H1 (cell line): Measurements from ENCODE around the gene ZNF814.

Source experiments
- BCL11A ChIP-seq, 2 experiments: IDR thresholded peaks; one replicate each; pipeline ENCODE4 v1.6.1; 2011; ENCODE audit warnings: low read depth in 2 of 2, low read length in 2 of 2, mild to moderate bottlenecking in 2 of 2
- CBX5 ChIP-seq: fragments of 300-800, 300-1000 bp; sonication (generic); IDR thresholded peaks from 2 replicates; pipeline ENCODE4 v1.7.1; 2016; ENCODE audit warnings: antibody characterized with exemption, low read length, low read depth
- POLR2AphosphoS5 ChIP-seq: IDR thresholded peaks from 2 replicates; pipeline ENCODE4 v1.6.1; 2011; ENCODE audit warnings: low read depth, low read length
- RAD21 ChIP-seq, 2 experiments: IDR thresholded peaks in 1 of 2; conservative IDR thresholded peaks in 1 of 2; 2 replicates each; pipeline ENCODE4 v1.6.1; 2011; ENCODE audit warnings: low read depth in 2 of 2, low read length in 2 of 2, improper control_type of control experiment in 1 of 2, inconsistent platforms in 1 of 2, mild to moderate bottlenecking in 1 of 2, moderate library complexity in 1 of 2
- TCF12 ChIP-seq: IDR thresholded peaks from 2 replicates; pipeline ENCODE4 v1.6.1; 2011; ENCODE audit warnings: low read depth, mild to moderate bottlenecking, low read length
- TF ChIP-seq, protein P1 (sequence below): IDR thresholded peaks from 2 replicates; pipeline ENCODE4 v1.6.1; 2012; ENCODE audit warnings: inconsistent platforms

DNA sequence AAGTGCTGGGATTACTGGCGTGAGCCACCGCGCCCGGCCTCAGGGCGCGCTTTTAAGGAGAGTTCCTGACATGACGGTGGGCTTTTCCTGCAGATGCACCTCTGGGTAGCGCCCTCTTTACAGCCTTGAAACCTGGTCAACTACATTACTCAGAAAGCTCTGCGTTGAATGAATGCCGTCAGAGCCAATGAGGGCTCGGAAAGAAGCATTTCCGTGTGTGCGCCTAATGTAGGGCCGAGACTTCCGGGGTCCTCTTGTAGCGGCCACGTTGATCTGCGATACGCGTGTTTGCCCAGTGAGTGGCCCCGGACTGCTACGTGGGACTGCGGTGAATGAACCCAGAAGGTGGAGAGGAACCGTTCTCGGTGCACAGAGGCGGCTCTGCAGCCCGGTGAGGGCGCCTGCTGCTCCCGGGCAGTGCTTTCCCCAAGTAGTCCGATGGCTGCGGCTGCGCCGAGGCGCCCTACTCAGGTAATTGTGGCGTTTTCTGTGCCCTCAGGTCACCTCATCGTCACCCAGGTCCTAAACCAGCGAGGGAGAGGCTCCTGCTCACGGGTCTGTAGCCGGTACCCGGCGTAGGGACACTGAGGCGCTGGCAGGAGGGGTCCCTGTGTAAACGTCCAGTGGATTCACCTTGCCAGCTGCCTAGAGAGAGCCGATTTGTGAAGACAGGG lies 69.2 kb downstream of the ZNF814 start:
- TF ChIP-seq TCF12 (no peak), BCL11A (IDR thresholded peaks at IDR 0.05; ENCODE audit: low read depth in 2 of 2, low read length in 2 of 2) (no peak), RAD21 (IDR thresholded peaks at IDR 0.05 in 1 of 2, conservative IDR thresholded peaks at IDR 0.05 in 1 of 2; ENCODE audit: low read depth in 2 of 2, low read length in 2 of 2) (no peak), POLR2AphosphoS5 (peak; percentile 85), CBX5 (no peak)
- TF ChIP-seq, protein P1, sequence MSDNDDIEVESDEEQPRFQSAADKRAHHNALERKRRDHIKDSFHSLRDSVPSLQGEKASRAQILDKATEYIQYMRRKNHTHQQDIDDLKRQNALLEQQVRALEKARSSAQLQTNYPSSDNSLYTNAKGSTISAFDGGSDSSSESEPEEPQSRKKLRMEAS, result peak; percentile 71
